Endodermal cell (in vitro differentiated cells): ENCODE measurements around the gene IMMP2L. TPM values are rescaled to one million over a fixed set of nuclear protein-coding genes. Genes with fewer than 3 reads are reported as not detected.

ENCODE experiments used
- DNase-seq: peaks from one replicate; pipeline ENCODE4 v3.0.0-alpha.2; 2017
- H3K27ac ChIP-seq: 2 replicates; pipeline ENCODE4 v1.5.1; 2013; ENCODE audit warnings: mild to moderate bottlenecking, low read depth, low read length, moderate library complexity
- H3K27me3 ChIP-seq: 2 replicates; pipeline ENCODE4 v1.6.1; 2013; ENCODE audit warnings: mild to moderate bottlenecking, low read length, moderate library complexity; ENCODE audit not compliant: insufficient read depth, control insufficient read depth, poor library complexity, severe bottlenecking
- H3K36me3 ChIP-seq: 2 replicates; pipeline ENCODE4 v1.7.0; 2013; ENCODE audit warnings: mild to moderate bottlenecking, low read length, moderate library complexity; ENCODE audit not compliant: control insufficient read depth, insufficient read depth
- H3K4me1 ChIP-seq: one replicate; pipeline ENCODE4 v1.7.0; 2013; ENCODE audit warnings: low read length; ENCODE audit not compliant: control insufficient read depth, insufficient read depth
- H3K4me3 ChIP-seq: 2 replicates; pipeline ENCODE4 v1.5.1; 2013; ENCODE audit warnings: mild to moderate bottlenecking, low read length, moderate library complexity
- H3K9ac ChIP-seq: 2 replicates; pipeline ENCODE4 v1.6.1; 2013; ENCODE audit warnings: mild to moderate bottlenecking, low read length, moderate library complexity; ENCODE audit not compliant: poor library complexity, severe bottlenecking; ENCODE audit errors: extremely low read depth
- H3K9me3 ChIP-seq: 2 replicates; pipeline ENCODE4 v1.6.1; 2013; ENCODE audit warnings: mild to moderate bottlenecking, low read length, moderate library complexity; ENCODE audit not compliant: control insufficient read depth
- H3K27ac Mint-ChIP-seq: 2 replicates; pipeline ENCODE4 v1.8.0; 2020; ENCODE audit warnings: mixed read lengths
- H3K27me3 Mint-ChIP-seq: 2 replicates; pipeline ENCODE4 v1.8.0; 2021; ENCODE audit warnings: mild to moderate bottlenecking, mixed read lengths; ENCODE audit not compliant: insufficient read depth
- H3K36me3 Mint-ChIP-seq: 2 replicates; pipeline ENCODE4 v1.8.0; 2020; ENCODE audit warnings: low read depth, mixed read lengths
- H3K4me1 Mint-ChIP-seq: 2 replicates; pipeline ENCODE4 v1.8.0; 2020; ENCODE audit warnings: mixed read lengths
- H3K4me3 Mint-ChIP-seq: 2 replicates; pipeline ENCODE4 v1.8.0; 2020; ENCODE audit warnings: mild to moderate bottlenecking, moderate library complexity, mixed read lengths
- H3K9me3 Mint-ChIP-seq: 2 replicates; pipeline ENCODE4 v1.8.0; 2020; ENCODE audit warnings: mild to moderate bottlenecking, mixed read lengths
- CTCF ChIP-seq: fragments of 200-600 bp; sonication (generic); conservative IDR thresholded peaks from 2 replicates; pipeline ENCODE4 v1.5.0; 2021; ENCODE audit warnings: antibody characterized with exemption, mild to moderate bottlenecking
- WGBS, 2 experiments: methylation state at CpG; one replicate each; pipeline versions ENCODE4 v1.1.5 to v1.1.7; 2013; ENCODE audit warnings: missing lambda C conversion rate in 2 of 2, mixed read lengths in 1 of 2; ENCODE audit not compliant: insufficient coverage in 1 of 2, insufficient read length in 1 of 2; 5-methylcytosine and 5-hydroxymethylcytosine counted together
- total RNA-seq, 2 donors: library from RNA; stranded (reverse); fragmentation: NEBNext Ultra II Directional in 1 of 2; extraction: Animal tissue kit (Norgen Biotek cat#: 25700) in 1 of 2; gene quantifications; 2 replicates in 1 of 2; 3 replicates in 1 of 2; pipeline ENCODE4 v1.2.1, GENCODE V29; 2021

Gene IMMP2L
- total RNA-seq, 2 donors from 2014 or later, result 17.7 to 19.4 TPM

GRCh38 chr7:111475419-111475748, 86.9 kb downstream of the IMMP2L start:
- H3K27me3 ChIP-seq, result no peaks in the 10 kb centered on the region
- WGBS, 2 experiments, result 50% methylated on average over 1 of the region's 1 CpG; no CpG with 5 or more reads in 1 of the 2 experiments
- no peak for TF ChIP-seq CTCF
- H3K9me3 Mint-ChIP-seq, result peaks cover 2% of the 10 kb centered on the region
- no peak overlapping the region for H3K27ac Mint-ChIP-seq
- no peak overlapping the region for H3K9ac ChIP-seq
- H3K36me3 Mint-ChIP-seq, result no peaks in the 10 kb centered on the region
- no peaks in the 10 kb centered on the region for H3K36me3 ChIP-seq
- no peak for DNase-seq
- no peaks in the 10 kb centered on the region for H3K4me1 ChIP-seq
- no peak overlapping the region for H3K4me3 Mint-ChIP-seq
- H3K9me3 ChIP-seq, result no peaks in the 10 kb centered on the region
- no peaks in the 10 kb centered on the region for H3K4me1 Mint-ChIP-seq
- no peak overlapping the region for H3K27ac ChIP-seq
- no peaks in the 10 kb centered on the region for H3K27me3 Mint-ChIP-seq
- no peak overlapping the region for H3K4me3 ChIP-seq

GRCh38 chr7:111474723-111475418, 87.4 kb downstream of the IMMP2L start:
- Mint-ChIP-seq H3K27ac (no peak overlapping the region), H3K36me3 (no peaks in the 10 kb centered on the region), H3K27me3 (no peaks in the 10 kb centered on the region), H3K4me1 (no peaks in the 10 kb centered on the region), H3K4me3 (no peak overlapping the region), H3K9me3 (peaks cover 4% of the 10 kb centered on the region)
- no peaks in the 10 kb centered on the region for H3K4me1 ChIP-seq
- TF ChIP-seq CTCF, result no peak
- H3K9ac ChIP-seq, result no peak overlapping the region
- WGBS, 2 experiments, result 85 to 100% methylated on average over 1 to 3 of the region's 4 CpGs
- H3K27me3 ChIP-seq, result no peaks in the 10 kb centered on the region
- H3K9me3 ChIP-seq, result no peaks in the 10 kb centered on the region
- H3K4me3 ChIP-seq, result no peak overlapping the region
- no peak for DNase-seq
- no peak overlapping the region for H3K27ac ChIP-seq
- H3K36me3 ChIP-seq, result no peaks in the 10 kb centered on the region

GRCh38 chr7:111473449-111474198, 88.7 kb downstream of the IMMP2L start:
- Histone ChIP-seq H3K27me3 (no peaks in the 10 kb centered on the region), H3K36me3 (no peaks in the 10 kb centered on the region), H3K9ac (no peak overlapping the region), H3K4me1 (no peaks in the 10 kb centered on the region), H3K27ac (no peak overlapping the region), H3K9me3 (no peaks in the 10 kb centered on the region), H3K4me3 (no peak overlapping the region)
- H3K4me1 Mint-ChIP-seq, result no peaks in the 10 kb centered on the region
- peaks cover 2% of the 10 kb centered on the region for H3K36me3 Mint-ChIP-seq
- peaks cover 10% of the 10 kb centered on the region for H3K9me3 Mint-ChIP-seq
- no peak overlapping the region for H3K27ac Mint-ChIP-seq
- H3K4me3 Mint-ChIP-seq, result no peak overlapping the region
- TF ChIP-seq CTCF, result no peak
- no peaks in the 10 kb centered on the region for H3K27me3 Mint-ChIP-seq
- DNase-seq, result no peak
- 83 to 93% methylated on average over 2 of the region's 2 CpGs for WGBS, 2 experiments
